Immature natural killer cell (primary cell): Measurements from ENCODE around the gene GPR26. TPM values are rescaled to one million over a fixed set of nuclear protein-coding genes. Genes with fewer than 3 reads are reported as not detected.

Source experiments
- DNase-seq, 3 donors: peaks; one replicate each; pipeline ENCODE4 v3.0.0; 2022; ENCODE audit warnings: mixed read lengths in 1 of 3
- H3K27ac Mint-ChIP-seq, 6 donors: one replicate each; pipeline ENCODE4 v1.8.0; 2020; ENCODE audit warnings: mixed read lengths in 6 of 6, mild to moderate bottlenecking in 5 of 6, inconsistent platforms in 4 of 6, moderate library complexity in 3 of 6
- H3K27me3 Mint-ChIP-seq, 3 donors: one replicate each; pipeline ENCODE4 v1.8.0; 2020 to 2021; ENCODE audit warnings: low read depth in 3 of 3, mild to moderate bottlenecking in 3 of 3, mixed read lengths in 3 of 3, moderate library complexity in 3 of 3, inconsistent platforms in 1 of 3
- H3K36me3 Mint-ChIP-seq, 3 donors: one replicate each; pipeline ENCODE4 v1.8.0; 2020; ENCODE audit warnings: mixed read lengths in 3 of 3, inconsistent platforms in 2 of 3, mild to moderate bottlenecking in 2 of 3
- H3K4me1 Mint-ChIP-seq, 2 donors: one replicate each; pipeline ENCODE4 v1.8.0; 2020; ENCODE audit warnings: inconsistent platforms in 2 of 2, mild to moderate bottlenecking in 2 of 2, mixed read lengths in 2 of 2, moderate library complexity in 1 of 2
- H3K4me3 Mint-ChIP-seq, 5 donors: one replicate each; pipeline ENCODE4 v1.8.0; 2020; ENCODE audit warnings: mild to moderate bottlenecking in 5 of 5, mixed read lengths in 5 of 5, inconsistent platforms in 3 of 5, moderate library complexity in 3 of 5
- H3K9me3 Mint-ChIP-seq, 6 donors: one replicate each; pipeline ENCODE4 v1.8.0; 2020; ENCODE audit warnings: mild to moderate bottlenecking in 6 of 6, mixed read lengths in 6 of 6, inconsistent platforms in 4 of 6, moderate library complexity in 3 of 6
- polyA plus RNA-seq, 3 donors: library from polyadenylated mRNA; unstranded; fragments of 300-500 nt; fragmentation: Illumina TruSeq; gene quantifications; one replicate each; pipeline ENCODE4 v1.2.3, GENCODE V29; 2021

GPR26 gene
- polyA plus RNA-seq, 3 donors from 2014 or later: not detected

DNA sequence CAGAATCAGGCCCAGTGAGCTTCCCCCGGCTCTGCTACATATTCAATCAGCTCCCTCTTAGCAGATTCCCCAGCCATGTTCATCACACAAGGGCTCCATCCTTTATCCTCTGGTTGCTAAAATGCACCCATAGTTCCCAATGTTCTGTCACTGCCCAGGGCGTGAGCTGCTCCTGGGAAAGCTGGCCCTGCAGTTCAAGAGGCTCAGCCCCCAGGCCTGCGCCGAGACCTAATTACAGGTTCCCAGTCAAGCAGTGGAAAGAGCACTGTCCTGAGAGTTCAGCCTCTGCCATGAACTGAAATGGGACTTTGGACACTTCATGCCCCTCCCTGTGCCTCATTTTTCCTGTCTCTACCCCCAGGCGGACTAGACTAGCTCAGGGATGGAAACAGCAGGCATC, 75.6 kb downstream of the GPR26 start:
- Mint-ChIP-seq H3K9me3 (peaks cover 0 to 2% (median 0%) of the 10 kb centered on the region in 6 donors), H3K27ac (no peak overlapping the region), H3K27me3 (peaks cover 0 to 10% (median 2%) of the 10 kb centered on the region in 3 donors), H3K36me3 (no peaks in the 10 kb centered on the region), H3K4me3 (no peak overlapping the region), H3K4me1 (no peaks in the 10 kb centered on the region)
- DNase-seq: no peak

DNA sequence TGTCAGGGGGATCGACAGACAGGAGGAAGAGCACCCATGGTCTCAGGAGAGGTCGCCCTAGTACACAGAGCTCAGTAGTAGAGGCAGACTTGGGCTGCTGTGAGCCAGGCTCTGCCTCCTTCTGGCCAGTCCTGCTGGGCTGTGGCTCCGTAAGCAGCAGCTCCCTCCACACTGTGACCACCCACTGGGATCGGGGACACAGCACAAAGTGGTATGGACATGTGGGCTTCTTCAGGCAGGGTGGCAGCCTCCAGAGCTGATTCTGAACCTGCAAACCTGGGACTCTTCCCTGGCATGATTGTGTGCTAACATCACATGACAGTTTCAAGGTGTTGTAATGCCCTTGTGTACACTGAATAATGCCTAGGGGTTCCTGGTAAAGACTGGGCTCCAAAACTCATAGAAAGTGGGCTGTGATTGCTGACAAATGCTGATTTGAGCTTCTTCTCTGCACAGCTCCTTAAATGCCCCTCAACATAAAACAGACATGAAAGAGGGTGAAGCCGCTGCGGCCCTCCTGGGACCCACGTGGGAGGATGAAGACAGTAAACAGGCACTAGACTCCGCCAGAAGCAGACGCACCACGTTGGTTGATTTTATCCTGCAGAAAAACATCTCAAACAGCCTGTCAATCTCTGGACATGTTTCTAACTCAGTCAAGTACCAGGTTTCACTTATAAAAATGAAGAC, 76.7 kb downstream of the GPR26 start:
- Mint-ChIP-seq H3K4me3 (no peak overlapping the region), H3K27ac (no peak overlapping the region), H3K27me3 (peaks cover 0 to 10% (median 2%) of the 10 kb centered on the region in 3 donors), H3K4me1 (no peaks in the 10 kb centered on the region), H3K9me3 (peaks cover 0 to 2% (median 0%) of the 10 kb centered on the region in 6 donors), H3K36me3 (no peaks in the 10 kb centered on the region)
- DNase-seq: no peak

DNA sequence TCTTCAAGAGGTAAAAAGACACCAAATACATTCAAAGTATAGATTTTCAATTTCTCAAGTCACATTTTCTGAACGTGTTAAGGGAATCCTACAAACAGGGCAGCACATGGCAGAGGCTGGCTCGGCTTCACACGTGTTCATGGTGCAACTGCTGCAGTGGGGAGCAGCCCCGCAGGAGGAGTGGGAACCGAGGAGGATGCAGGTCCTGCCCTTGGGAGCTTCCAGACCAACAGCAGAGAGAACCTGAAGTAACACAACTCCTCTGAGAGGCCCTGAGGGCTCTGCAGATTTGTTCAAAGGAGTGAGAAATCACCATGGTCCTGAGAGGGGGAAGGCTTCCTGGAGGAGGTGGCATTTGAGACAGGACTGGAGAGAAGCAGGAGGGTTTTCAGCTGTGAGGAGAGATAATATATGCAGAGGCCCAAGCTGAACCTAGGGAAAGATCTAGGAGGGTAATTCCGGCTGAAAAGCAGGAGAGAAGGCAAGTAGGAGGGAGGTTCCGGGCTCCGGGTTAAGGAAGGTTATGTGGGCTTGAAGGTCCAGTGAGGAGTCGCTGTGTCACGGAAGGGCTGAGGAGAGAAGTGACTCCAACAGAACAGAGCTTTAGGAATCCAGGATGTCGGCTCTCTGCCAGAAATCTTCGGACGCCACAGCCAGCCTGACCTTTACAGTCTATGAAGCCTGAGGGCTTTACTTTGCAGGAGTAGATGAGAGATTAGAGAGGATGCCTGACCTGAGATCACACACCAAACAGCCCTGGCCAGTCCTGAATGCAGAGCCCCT, 77.5 kb downstream of the GPR26 start:
- Mint-ChIP-seq H3K27ac (no peak overlapping the region), H3K9me3 (peaks cover 0 to 2% (median 0%) of the 10 kb centered on the region in 6 donors), H3K36me3 (no peaks in the 10 kb centered on the region), H3K4me3 (no peak overlapping the region), H3K4me1 (no peaks in the 10 kb centered on the region), H3K27me3 (peaks cover 0 to 7% (median 2%) of the 10 kb centered on the region in 3 donors)
- no peak for DNase-seq

DNA sequence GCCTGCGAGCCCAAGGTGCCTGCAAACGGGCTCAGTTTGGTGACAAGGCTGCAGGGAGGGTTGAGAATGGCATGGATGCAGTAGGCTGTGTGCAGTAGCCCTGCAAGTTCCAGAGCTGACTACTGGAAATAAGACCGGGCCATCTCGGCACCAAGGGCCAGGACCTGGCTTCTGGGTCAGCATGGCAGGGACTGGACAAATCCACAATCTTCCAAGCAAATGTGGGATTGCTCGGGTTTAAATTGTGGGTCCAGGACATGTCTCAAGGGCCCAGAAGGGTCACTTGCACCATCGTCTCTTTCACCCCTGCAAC, 78.0 kb downstream of the GPR26 start:
- peaks cover 0 to 5% (median 2%) of the 10 kb centered on the region in 3 donors for H3K27me3 Mint-ChIP-seq
- no peaks in the 10 kb centered on the region for H3K9me3 Mint-ChIP-seq
- H3K4me1 Mint-ChIP-seq: no peaks in the 10 kb centered on the region
- no peaks in the 10 kb centered on the region for H3K36me3 Mint-ChIP-seq
- H3K4me3 Mint-ChIP-seq: no peak overlapping the region
- no peak for DNase-seq
- H3K27ac Mint-ChIP-seq: no peak overlapping the region

Other genes starting within 250 kb of the GPR26 start
- not detected for gene CPXM2, start 225.5 kb downstream of the GPR26 start, polyA plus RNA-seq